H1 (cell line): ENCODE results near the gene FCGR2B. TPM values are rescaled to one million over a fixed set of nuclear protein-coding genes. Genes with fewer than 3 reads are reported as not detected.

Source experiments
- CREB1 ChIP-seq: IDR thresholded peaks from 2 replicates; pipeline ENCODE4 v1.6.1; 2012; ENCODE audit warnings: inconsistent platforms
- SIN3A ChIP-seq, 2 experiments: IDR thresholded peaks in 1 of 2; conservative IDR thresholded peaks in 1 of 2; 2 replicates each; pipeline ENCODE4 v1.6.1; 2011 to 2012; ENCODE audit warnings: low read length in 2 of 2, improper control_type of control experiment in 1 of 2, low read depth in 1 of 2, mild to moderate bottlenecking in 1 of 2
- SIX5 ChIP-seq: IDR thresholded peaks from 2 replicates; pipeline ENCODE4 v1.6.1; 2011; ENCODE audit warnings: mild to moderate bottlenecking, low read depth, low read length
- polyA plus RNA-seq, 7 experiments: library from polyadenylated mRNA; depleted of rRNA in 3 of 7; stranded (reverse) in 5 of 7; unstranded in 2 of 7; fragments of >200 nt in 5 of 7; fragments of 200-250 nt in 2 of 7; gene quantifications; 1 replicate in 5 of 7; 2 replicates in 1 of 7; 4 replicates in 1 of 7; pipeline versions ENCODE4 v1.2.1 to v1.2.3, GENCODE V29; 2011 to 2013; ENCODE audit warnings: missing spikeins in 2 of 7, mixed read lengths in 2 of 7
- total RNA-seq: library from RNA; stranded (reverse); fragmentation: NEBNext Ultra II Directional; extraction: Animal tissue kit (Norgen Biotek cat#: 25700); gene quantifications from 2 replicates; pipeline ENCODE4 v1.2.1, GENCODE V29; 2021

The FCGR2B gene
- total and polyA plus RNA-seq, 2 of the 8 experiments (the other 6 are each of a cell fraction or from before 2014, with no cell fraction given): 0.05 TPM; not detected in 1

- peak in 1 of 2 experiments; percentile 16; a peak in 2 of 4 replicates for TF ChIP-seq SIN3A (conservative IDR thresholded peaks at IDR 0.05 in 1 of 2, IDR thresholded peaks at IDR 0.05 in 1 of 2; ENCODE audit: low read depth in 1 of 2, low read length in 2 of 2)
- TF ChIP-seq CREB1: no peak
- no peak for TF ChIP-seq SIX5
Measured at GRCh38 chr1:161726473-161727255, 63.7 kb downstream of the FCGR2B start (continued).
